C4-2B (cell line): ENCODE data around the gene BCKDK.
A peak's percentile ranks its signal among the peaks of the same experiment; 100 is the strongest.

Experiments used
- H3K27ac ChIP-seq: fragments of 450-650 bp; 2 replicates; pipeline ENCODE4 v1.5.1; 2017
- CTCF ChIP-seq: fragments of 450-650 bp; conservative IDR thresholded peaks from 2 replicates; pipeline ENCODE4 v1.5.1; 2017; ENCODE audit warnings: mild to moderate bottlenecking
- ZFX ChIP-seq: fragments of 450-650 bp; IDR thresholded peaks from 2 replicates; pipeline ENCODE4 v1.6.1; 2017

Gene BCKDK

GRCh38 chr16:31111881-31112466, 3.8 kb downstream of the BCKDK start:
- no peak for TF ChIP-seq ZFX
- TF ChIP-seq CTCF = no peak
- H3K27ac ChIP-seq = no peak overlapping the region

- no peak overlapping the region for H3K27ac ChIP-seq
- no peak for TF ChIP-seq ZFX
Observed at GRCh38 chr16:31112711-31113110, 4.5 kb downstream of the BCKDK start.

GRCh38 chr16:31113121-31114120, 5.2 kb downstream of the BCKDK start:
- TF ChIP-seq CTCF = no peak
- no peak overlapping the region for H3K27ac ChIP-seq

GRCh38 chr16:31114468-31114867, 6.3 kb downstream of the BCKDK start:
- no peak overlapping the region for H3K27ac ChIP-seq
- TF ChIP-seq CTCF (no peak), ZFX (no peak)

- no peak for TF ChIP-seq CTCF
- TF ChIP-seq ZFX = no peak
- H3K27ac ChIP-seq = peak within 1 kb of the TSS; percentile 89
Observed at GRCh38 chr16:31117384-31118222, 9.4 kb downstream of the BCKDK start, which contains the start of gene KAT8. KAT8 (plus strand) TSS chr16:31117664; CDS start chr16:31117682, 18 bp downstream.

GRCh38 chr16:31118223-31119155, 10.3 kb downstream of the BCKDK start:
- TF ChIP-seq ZFX = no peak
- TF ChIP-seq CTCF = no peak
- peak overlapping the region; percentile 89 for H3K27ac ChIP-seq

- TF ChIP-seq CTCF (no peak), ZFX (no peak)
- H3K27ac ChIP-seq = no peak overlapping the region
Observed at GRCh38 chr16:31120129-31120528, 11.9 kb downstream of the BCKDK start.
